Choroid plexus epithelial cell (primary cell): ENCODE results near the gene ZNF268.
A peak's percentile ranks its signal among the peaks of the same experiment; 100 is the strongest.

ENCODE experiments used
- DNase-seq: peaks from one replicate; pipeline ENCODE4 v3.0.0-alpha.2; 2010; ENCODE audit warnings: low read depth
- H3K4me3 ChIP-seq: 2 replicates; pipeline ENCODE4 v1.5.1; 2011; ENCODE audit warnings: low read depth, mild to moderate bottlenecking, control low read depth, low read length, moderate library complexity
- TF ChIP-seq, protein P1 (sequence below): conservative IDR thresholded peaks from 2 replicates; pipeline ENCODE4 v1.5.1; 2011; ENCODE audit warnings: low read depth, mild to moderate bottlenecking, control low read depth, inconsistent platforms, low read length, moderate library complexity

ZNF268 gene

DNA sequence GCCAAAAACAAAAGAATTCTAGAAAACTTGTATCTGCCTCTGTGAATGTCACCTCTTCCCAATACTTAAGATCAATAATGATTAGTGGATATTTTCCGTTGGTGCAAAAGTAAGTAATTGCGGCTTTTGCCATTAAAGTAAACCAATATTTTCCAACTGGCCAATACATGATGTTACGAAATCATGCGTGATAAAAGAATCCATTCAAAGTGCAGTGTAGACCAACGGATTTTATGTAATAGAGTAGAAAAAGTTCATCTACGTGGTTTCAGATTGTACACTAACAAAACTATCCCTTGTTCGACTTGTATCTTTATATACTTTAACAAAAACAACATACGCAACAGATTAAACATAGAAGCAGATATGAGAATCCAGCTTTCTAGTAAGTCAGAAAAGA, 626 bp upstream of the ZNF268 start:
- H3K4me3 ChIP-seq, result no peak overlapping the region
- no peak for DNase-seq
- TF ChIP-seq, protein P1, sequence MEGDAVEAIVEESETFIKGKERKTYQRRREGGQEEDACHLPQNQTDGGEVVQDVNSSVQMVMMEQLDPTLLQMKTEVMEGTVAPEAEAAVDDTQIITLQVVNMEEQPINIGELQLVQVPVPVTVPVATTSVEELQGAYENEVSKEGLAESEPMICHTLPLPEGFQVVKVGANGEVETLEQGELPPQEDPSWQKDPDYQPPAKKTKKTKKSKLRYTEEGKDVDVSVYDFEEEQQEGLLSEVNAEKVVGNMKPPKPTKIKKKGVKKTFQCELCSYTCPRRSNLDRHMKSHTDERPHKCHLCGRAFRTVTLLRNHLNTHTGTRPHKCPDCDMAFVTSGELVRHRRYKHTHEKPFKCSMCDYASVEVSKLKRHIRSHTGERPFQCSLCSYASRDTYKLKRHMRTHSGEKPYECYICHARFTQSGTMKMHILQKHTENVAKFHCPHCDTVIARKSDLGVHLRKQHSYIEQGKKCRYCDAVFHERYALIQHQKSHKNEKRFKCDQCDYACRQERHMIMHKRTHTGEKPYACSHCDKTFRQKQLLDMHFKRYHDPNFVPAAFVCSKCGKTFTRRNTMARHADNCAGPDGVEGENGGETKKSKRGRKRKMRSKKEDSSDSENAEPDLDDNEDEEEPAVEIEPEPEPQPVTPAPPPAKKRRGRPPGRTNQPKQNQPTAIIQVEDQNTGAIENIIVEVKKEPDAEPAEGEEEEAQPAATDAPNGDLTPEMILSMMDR, result no peak

DNA sequence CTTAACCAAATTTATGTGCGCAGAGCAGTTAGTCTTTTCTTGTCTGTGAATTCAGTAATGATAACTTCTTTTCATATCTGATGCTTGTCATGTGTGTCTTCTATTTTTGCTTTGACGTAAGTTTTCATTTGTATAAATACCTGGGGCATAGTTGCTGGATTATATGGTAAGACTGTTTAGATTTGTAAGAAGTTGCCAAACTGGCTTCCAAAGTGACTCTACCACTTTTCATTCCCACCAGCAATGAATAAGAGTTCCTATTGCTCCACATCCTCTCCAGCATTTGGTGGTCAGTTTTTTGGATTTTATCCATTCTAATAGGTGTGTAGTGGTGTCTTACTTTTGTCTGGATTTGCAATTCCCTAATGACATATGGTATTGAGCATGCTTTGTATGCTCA, 8.9 kb downstream of the ZNF268 start:
- TF ChIP-seq, protein P1, result no peak
- DNase-seq, result no peak
- H3K4me3 ChIP-seq, result no peak overlapping the region

DNA sequence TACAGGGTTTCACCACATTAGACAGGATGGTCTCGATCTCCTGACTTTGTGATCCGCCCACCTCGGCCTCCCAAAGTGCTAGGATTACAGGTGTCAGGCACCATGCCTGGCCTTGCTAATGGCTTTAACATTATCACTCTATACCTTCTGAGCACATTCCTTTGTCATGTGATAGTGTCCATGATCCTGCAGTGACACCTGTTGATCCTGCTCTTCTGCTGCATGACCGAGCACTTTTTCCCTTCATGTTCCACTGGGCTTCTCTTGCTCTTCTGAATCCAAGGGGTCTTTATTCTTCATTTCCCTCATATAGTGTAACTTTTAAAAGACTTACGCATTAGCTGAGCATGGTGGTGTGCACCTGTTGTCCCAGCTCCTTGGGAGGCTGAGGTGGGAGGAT, 11.6 kb downstream of the ZNF268 start:
- TF ChIP-seq, protein P1, result no peak
- no peak overlapping the region for H3K4me3 ChIP-seq
- no peak for DNase-seq

DNA sequence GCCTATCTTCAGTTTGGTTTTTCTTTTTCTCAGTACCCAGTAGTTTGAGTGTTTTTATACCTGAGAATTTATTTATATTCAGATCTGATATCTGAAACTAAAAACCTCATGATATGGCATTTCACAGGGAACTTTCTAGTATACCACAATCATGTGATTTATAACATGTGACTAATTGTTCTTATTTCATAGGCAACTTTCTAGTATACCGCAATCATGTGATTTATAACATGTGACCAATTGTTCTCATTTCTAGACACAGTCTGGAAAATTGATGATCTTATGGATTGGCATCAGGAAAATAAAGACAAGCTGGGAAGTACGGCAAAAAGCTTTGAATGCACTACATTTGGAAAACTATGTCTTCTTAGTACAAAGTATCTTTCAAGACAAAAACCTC, 20.6 kb downstream of the ZNF268 start:
- TF ChIP-seq, protein P1, result no peak
- DNase-seq, result no peak
- H3K4me3 ChIP-seq, result no peak overlapping the region

DNA sequence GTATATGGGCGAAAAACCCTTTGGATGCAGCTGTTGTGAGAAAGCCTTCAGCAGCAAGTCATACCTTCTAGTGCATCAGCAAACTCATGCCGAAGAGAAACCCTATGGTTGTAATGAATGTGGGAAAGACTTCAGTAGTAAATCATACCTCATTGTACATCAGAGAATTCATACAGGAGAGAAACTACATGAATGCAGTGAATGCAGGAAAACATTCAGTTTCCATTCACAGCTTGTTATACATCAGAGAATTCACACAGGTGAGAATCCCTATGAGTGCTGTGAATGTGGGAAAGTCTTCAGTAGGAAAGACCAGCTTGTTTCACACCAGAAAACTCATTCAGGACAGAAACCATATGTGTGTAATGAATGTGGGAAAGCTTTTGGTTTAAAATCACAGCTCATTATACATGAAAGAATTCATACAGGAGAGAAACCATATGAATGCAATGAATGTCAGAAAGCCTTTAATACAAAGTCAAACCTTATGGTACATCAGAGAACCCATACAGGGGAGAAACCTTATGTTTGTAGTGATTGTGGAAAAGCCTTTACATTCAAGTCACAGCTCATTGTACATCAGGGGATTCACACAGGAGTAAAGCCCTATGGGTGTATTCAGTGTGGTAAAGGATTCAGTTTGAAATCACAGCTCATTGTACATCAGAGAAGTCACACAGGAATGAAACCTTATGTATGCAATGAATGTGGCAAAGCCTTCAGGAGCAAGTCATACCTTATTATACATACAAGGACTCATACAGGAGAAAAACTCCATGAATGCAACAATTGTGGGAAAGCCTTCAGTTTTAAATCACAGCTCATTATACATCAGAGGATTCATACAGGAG, 21.4 kb downstream of the ZNF268 start:
- H3K4me3 ChIP-seq, result no peak overlapping the region
- DNase-seq, result peak; percentile 21
- TF ChIP-seq, protein P1, result no peak

DNA sequence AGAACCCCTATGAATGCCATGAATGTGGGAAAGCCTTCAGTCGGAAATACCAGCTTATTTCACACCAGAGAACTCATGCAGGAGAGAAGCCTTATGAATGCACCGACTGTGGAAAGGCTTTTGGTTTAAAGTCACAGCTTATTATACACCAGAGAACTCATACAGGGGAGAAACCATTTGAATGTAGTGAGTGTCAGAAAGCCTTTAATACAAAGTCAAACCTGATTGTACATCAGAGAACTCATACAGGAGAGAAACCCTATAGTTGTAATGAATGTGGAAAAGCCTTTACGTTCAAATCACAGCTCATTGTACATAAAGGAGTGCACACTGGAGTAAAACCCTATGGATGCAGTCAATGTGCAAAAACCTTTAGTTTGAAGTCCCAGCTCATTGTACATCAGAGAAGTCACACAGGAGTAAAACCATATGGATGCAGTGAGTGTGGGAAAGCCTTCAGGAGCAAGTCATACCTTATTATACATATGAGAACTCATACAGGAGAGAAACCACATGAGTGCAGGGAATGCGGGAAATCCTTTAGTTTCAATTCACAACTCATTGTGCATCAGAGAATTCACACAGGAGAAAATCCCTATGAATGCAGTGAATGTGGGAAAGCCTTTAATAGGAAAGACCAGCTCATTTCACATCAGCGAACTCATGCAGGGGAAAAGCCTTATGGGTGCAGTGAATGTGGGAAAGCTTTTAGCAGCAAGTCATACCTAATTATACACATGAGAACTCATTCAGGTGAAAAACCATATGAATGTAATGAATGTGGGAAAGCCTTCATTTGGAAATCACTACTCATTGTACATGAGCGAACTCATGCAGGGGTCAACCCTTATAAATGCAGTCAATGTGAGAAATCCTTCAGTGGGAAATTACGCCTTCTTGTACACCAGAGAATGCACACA, 22.3 kb downstream of the ZNF268 start:
- no peak overlapping the region for H3K4me3 ChIP-seq
- DNase-seq, result peak; percentile 42

More for the DNA sequence above, 22.3 kb downstream of the ZNF268 start:
- TF ChIP-seq, protein P1, result no peak
